ENCODE data around the gene FAM110A.

- TF ChIP-seq SREBF2 (IDR thresholded peaks at IDR 0.05) (no peak), EP300 (IDR thresholded peaks at IDR 0.05) (no peak), ELK1 (IDR thresholded peaks at IDR 0.05; ENCODE audit: low read depth, low read length) (no peak), CTCF (IDR thresholded peaks at IDR 0.05) (no peak)
These were observed 20.0 kb downstream of the FAM110A start for GRCh38 chr20:853406-853996.
